Tibial artery (tissue), 4 donors: ENCODE results near the gene ST7L.
"Not testable (repeated sequence)": the region's sequence is repeated elsewhere in the genome, so short reads cannot be mapped to it uniquely, and the experiment has no call there.

Experiments used
- DNase-seq, 2 donors: peaks; one replicate each; pipeline ENCODE4 v3.0.0-alpha.2; 2019
- H3K27ac ChIP-seq, 2 donors: fragments of 200-600 bp; sonication (generic) in 1 of 2; 1 replicate in 1 of 2; 2 replicates in 1 of 2; pipeline ENCODE4 v1.5.1; 2018 to 2019; ENCODE audit warnings: mild to moderate bottlenecking in 1 of 2
- H3K27me3 ChIP-seq, 2 donors: fragments of 200-600 bp; sonication (generic) in 1 of 2; one replicate each; pipeline versions ENCODE4 v1.5.1 to v1.6.0; 2016 to 2019
- H3K36me3 ChIP-seq, 3 donors: fragments of 200-600 bp; sonication (generic) in 2 of 3; one replicate each; pipeline ENCODE4 v1.5.1; 2016 to 2019; ENCODE audit warnings: mild to moderate bottlenecking in 2 of 3
- H3K4me1 ChIP-seq, 4 donors: fragments of 200-600 bp; sonication (generic) in 2 of 4; 1 replicate in 3 of 4; 2 replicates in 1 of 4; pipeline ENCODE4 v1.5.1; 2016 to 2019
- H3K4me3 ChIP-seq, 2 donors: fragments of 200-600 bp; sonication (generic) in 1 of 2; 1 replicate in 1 of 2; 2 replicates in 1 of 2; pipeline ENCODE4 v1.5.1; 2018 to 2019; ENCODE audit warnings: mild to moderate bottlenecking in 2 of 2
- H3K9me3 ChIP-seq, 3 donors: fragments of 200-600 bp; sonication (generic) in 1 of 3; one replicate each; pipeline ENCODE4 v1.5.1; 2016 to 2019
- CTCF ChIP-seq, 2 experiments: fragments of 200-600 bp in 1 of 2; fragments of 450-650 bp in 1 of 2; IDR thresholded peaks; one replicate each; pipeline ENCODE4 v1.5.1; 2017 to 2019; ENCODE audit warnings: antibody characterized with exemption in 2 of 2, mild to moderate bottlenecking in 1 of 2, moderate library complexity in 1 of 2
- intact Hi-C: fragments of 100-400 bp; cut with DNase I; formaldehyde crosslinking; loops from one replicate; pipeline ENCODE4 v1.15.0; 2023; ENCODE audit warnings: low total_unique reads

ST7L gene

DNA sequence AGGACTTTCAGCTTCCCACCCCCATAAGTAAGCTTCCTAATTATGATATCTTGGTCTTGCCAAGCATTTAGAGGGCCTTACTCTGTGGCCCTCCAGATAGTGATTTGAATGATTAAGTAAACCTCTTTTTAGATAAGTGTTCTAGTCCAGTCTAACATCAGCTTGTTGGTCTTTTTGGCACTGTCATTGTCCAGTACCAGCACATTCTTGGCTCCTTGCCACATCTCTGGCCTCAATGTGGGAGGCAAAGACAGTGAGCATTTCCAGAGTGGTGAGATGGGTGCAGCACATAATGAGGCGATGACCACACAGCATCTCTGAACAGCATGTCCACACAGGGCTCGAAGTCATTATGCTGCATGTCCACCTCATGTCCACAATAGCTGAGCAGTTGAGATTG is 6.8 kb upstream of the ST7L start:
- H3K4me1 ChIP-seq, result peaks cover 0 to 58% (median 26%) of the 10 kb centered on the region in 4 donors
- TF ChIP-seq CTCF (IDR thresholded peaks at IDR 0.05), result no peak
- intact Hi-C loops, result no loop called here
- H3K36me3 ChIP-seq, result peaks cover 0 to 6% (median 0%) of the 10 kb centered on the region in 3 donors
- no peaks in the 10 kb centered on the region for H3K9me3 ChIP-seq
- H3K27me3 ChIP-seq, result no peaks in the 10 kb centered on the region
- no peak overlapping the region for H3K27ac ChIP-seq
- no peak for DNase-seq
- H3K4me3 ChIP-seq, result no peak overlapping the region

- H3K9me3 ChIP-seq, DNase-seq, H3K4me3 ChIP-seq, H3K27me3 ChIP-seq, H3K36me3 ChIP-seq, H3K27ac ChIP-seq, intact Hi-C loops: not testable (repeated sequence)
- peaks cover 0 to 51% (median 29%) of the 10 kb centered on the region in 4 donors for H3K4me1 ChIP-seq
Observed at GRCh38 chr1:112624493-112624892, 5.6 kb upstream of the ST7L start.

GRCh38 chr1:112620377-112620695 is 1.4 kb upstream of the ST7L start:
- Histone ChIP-seq H3K36me3 (peaks cover 6 to 11% (median 10%) of the 10 kb centered on the region in 3 donors), H3K27me3 (no peaks in the 10 kb centered on the region), H3K4me3 (peak overlapping the region; percentile 67 to 96), H3K9me3 (no peaks in the 10 kb centered on the region), H3K27ac (peak overlapping the region; percentile 98 to 100), H3K4me1 (peaks cover 0 to 54% (median 28%) of the 10 kb centered on the region in 4 donors)
- no peak for DNase-seq
- no peak for TF ChIP-seq CTCF (IDR thresholded peaks at IDR 0.05)
- intact Hi-C loops, result no loop called here

DNA sequence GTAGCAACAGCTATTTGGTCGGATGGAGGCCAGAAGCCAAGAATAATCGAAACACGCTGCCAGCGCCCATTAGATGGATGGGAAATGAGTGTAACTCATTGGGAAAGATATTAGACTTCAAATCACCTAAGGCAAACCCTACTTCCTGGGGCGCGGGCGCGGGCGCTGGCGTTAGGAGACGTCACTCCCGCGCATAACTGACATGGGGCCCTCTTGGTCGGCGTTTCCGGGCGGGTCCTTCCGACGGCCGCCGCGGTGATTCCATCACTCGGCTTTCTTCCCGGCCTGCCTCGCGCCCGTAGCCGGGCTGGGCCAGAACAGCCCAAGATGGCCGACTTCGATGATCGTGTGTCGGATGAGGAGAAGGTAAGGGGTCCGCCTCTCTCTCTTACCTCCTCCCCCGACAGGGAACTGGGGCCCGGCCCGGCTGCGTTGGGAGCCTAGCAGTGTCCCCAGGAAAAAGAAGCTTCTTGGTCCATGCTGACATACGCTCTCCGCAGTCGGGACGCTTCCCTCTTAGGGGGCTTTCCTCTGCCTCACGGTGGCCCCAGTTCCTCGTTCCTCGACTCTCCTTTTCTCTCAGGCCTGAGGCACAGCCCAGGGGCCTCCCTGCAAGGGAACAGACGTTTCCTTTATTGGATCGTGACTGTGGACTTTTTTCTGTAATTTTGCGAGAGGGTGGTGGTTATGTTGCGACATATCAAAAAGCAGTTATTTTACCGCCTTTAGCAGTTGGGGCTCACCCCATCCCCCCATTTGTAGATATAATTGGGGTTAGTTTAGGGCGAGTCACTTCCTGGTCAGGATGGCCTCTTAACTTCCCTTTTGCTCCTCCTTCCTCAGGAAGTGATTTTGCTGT is 806 bp upstream of the ST7L start, which contains the start of gene CAPZA1:
CAPZA1 (plus strand) TSS at position 315 of the 859 bp plus-strand sequence; CDS start at position 328, 13 bp downstream.
- DNase-seq, result peak; percentile 89 to 95
- peak within 1 kb of the TSS; percentile 67 to 96 for H3K4me3 ChIP-seq
- peak within 1 kb of the TSS; percentile 98 to 100 for H3K27ac ChIP-seq
- no peaks in the 10 kb centered on the region for H3K9me3 ChIP-seq
- TF ChIP-seq CTCF (IDR thresholded peaks at IDR 0.05), result no peak
- H3K4me1 ChIP-seq, result peaks cover 0 to 48% (median 25%) of the 10 kb centered on the region in 4 donors
- intact Hi-C loops, result loop anchor here (2.0 to 5.0 kb wide), 2 partner anchors 53 to 87 kb away; partner anchors contain the start of genes MOV10 and RHOC
- H3K27me3 ChIP-seq, result no peaks in the 10 kb centered on the region
- peaks cover 7 to 16% (median 16%) of the 10 kb centered on the region in 3 donors for H3K36me3 ChIP-seq

DNA sequence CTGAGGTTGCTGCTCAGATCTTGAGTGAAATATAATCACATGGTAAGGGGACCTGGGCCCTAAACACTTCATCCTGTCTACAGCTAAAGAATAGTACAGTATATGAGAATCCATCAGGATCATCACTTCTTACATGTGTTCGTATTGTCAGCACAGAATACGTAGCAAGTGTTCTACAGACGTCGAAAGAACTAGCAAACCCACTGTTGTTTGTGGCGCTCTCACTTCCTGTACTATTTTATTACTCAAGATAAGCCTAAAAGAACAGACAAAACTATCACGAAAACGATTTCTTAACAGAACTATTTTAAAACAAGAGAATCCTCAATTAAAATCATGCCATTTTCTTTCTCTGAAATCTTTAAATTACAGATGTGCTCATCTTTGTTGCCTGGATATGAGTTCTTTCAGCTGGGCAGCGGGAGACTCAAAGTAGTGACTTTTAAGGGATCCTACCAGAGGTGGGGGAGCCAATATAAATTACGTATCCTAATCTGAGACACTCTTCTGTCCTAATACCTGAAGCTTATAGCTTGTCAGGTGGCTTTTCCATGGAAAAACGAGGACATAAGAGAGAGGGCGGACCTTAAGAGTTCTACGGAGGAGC is 724 bp downstream of the ST7L start:
- intact Hi-C loops, result loop anchor here (2.0 to 5.0 kb wide), 2 partner anchors 54 to 89 kb away; partner anchors contain the start of genes MOV10 and RHOC
- DNase-seq, result no peak
- H3K4me3 ChIP-seq, result peak overlapping the region; percentile 67 to 96
- H3K4me1 ChIP-seq, result peaks cover 0 to 40% (median 25%) of the 10 kb centered on the region in 4 donors
- no peaks in the 10 kb centered on the region for H3K27me3 ChIP-seq
- peak overlapping the region; percentile 98 to 100 for H3K27ac ChIP-seq
- no peaks in the 10 kb centered on the region for H3K9me3 ChIP-seq
- no peak for TF ChIP-seq CTCF (IDR thresholded peaks at IDR 0.05)
- peaks cover 7 to 30% (median 26%) of the 10 kb centered on the region in 3 donors for H3K36me3 ChIP-seq
